K562 (cell line): Measurements from ENCODE around the gene CCDC183. TPM values are rescaled to one million over a fixed set of nuclear protein-coding genes. Genes with fewer than 3 reads are reported as not detected.

Source experiments
- ARID3B ChIP-seq: fragments of 250-450 bp; sonication (Bioruptor Pico); IDR thresholded peaks from 2 replicates; pipeline ENCODE4 v1.4.0; 2020; ENCODE audit warnings: borderline replicate concordance
- ELK3 ChIP-seq: fragments of 450-650 bp; formaldehyde crosslinking; IDR thresholded peaks from 2 replicates; pipeline ENCODE4 v1.4.0; 2020; ENCODE audit warnings: mild to moderate bottlenecking
- FOXM1 ChIP-seq, 2 experiments: fragments of 450-650 bp in 1 of 2; sonication (generic) in 1 of 2; formaldehyde crosslinking in 1 of 2; IDR thresholded peaks; 2 replicates each; pipeline versions ENCODE4 v1.6.1 to v1.9.0; 2017 to 2022; ENCODE audit warnings: low read depth in 2 of 2, mild to moderate bottlenecking in 2 of 2, missing genetic modification reagents in 1 of 2, moderate library complexity in 1 of 2
- HDAC8 ChIP-seq: fragments of 450-650 bp; IDR thresholded peaks from 2 replicates; pipeline ENCODE4 v1.6.1; 2016; ENCODE audit warnings: mild to moderate bottlenecking, missing genetic modification characterization, moderate library complexity, missing compliant biosample characterization
- ZC3H11A ChIP-seq: IDR thresholded peaks from 2 replicates; pipeline ENCODE4 v1.6.1; 2012; ENCODE audit warnings: low read depth, low read length, improper control_type of control experiment
- ZNF274 ChIP-seq: IDR thresholded peaks from 2 replicates; pipeline ENCODE4 v1.6.1; 2011; ENCODE audit warnings: low read depth, mild to moderate bottlenecking, low read length, moderate library complexity, borderline replicate concordance
- ZNF778 ChIP-seq: fragments of 450-650 bp; formaldehyde crosslinking; IDR thresholded peaks from 2 replicates; pipeline ENCODE4 v1.4.0; 2020; ENCODE audit warnings: mild to moderate bottlenecking, moderate library complexity
- polyA plus RNA-seq, 8 experiments: library from polyadenylated mRNA; depleted of rRNA in 4 of 8; stranded (reverse) in 5 of 8; unstranded in 3 of 8; fragments of >200 nt; fragmentation: Nextera tagmentation in 2 of 8; fragmentation: Illumina TruSeq in 1 of 8; extraction: Ambion mirVana in 2 of 8; extraction: Trizol in 1 of 8; gene quantifications; 2 replicates each; pipeline versions ENCODE4 v1.2.1 to v1.2.3, GENCODE V29; 2011 to 2014; ENCODE audit warnings: inconsistent platforms in 1 of 8, missing spikeins in 1 of 8
- total RNA-seq, 7 experiments: library from RNA; depleted of rRNA in 6 of 7; stranded (reverse); fragments of >200 nt in 6 of 7; fragmentation: Illumina TruSeq in 2 of 7; extraction: Trizol in 2 of 7; gene quantifications; 2 replicates each; pipeline versions ENCODE4 v1.2.1 to v1.2.3, GENCODE V29; 2011 to 2021; ENCODE audit warnings: low replicate concordance in 1 of 7
- TF ChIP-seq, protein P1 (sequence below): fragments of 200-600 bp; sonication (generic); IDR thresholded peaks from one replicate; pipeline ENCODE4 v1.6.1; 2012; ENCODE audit warnings: mild to moderate bottlenecking, low read depth, low read length, inconsistent platforms
- TF ChIP-seq, protein P2 (sequence below): sonication (generic); formaldehyde crosslinking; IDR thresholded peaks from 2 replicates; pipeline ENCODE4 v1.9.0; 2022; ENCODE audit warnings: mild to moderate bottlenecking, missing genetic modification reagents

CCDC183 gene
- total and polyA plus RNA-seq, 9 of the 15 experiments (the other 6 are each of a cell fraction or from before 2014, with no cell fraction given) = 0.21 to 0.60 (median 0.29) TPM; not detected in 4

DNA sequence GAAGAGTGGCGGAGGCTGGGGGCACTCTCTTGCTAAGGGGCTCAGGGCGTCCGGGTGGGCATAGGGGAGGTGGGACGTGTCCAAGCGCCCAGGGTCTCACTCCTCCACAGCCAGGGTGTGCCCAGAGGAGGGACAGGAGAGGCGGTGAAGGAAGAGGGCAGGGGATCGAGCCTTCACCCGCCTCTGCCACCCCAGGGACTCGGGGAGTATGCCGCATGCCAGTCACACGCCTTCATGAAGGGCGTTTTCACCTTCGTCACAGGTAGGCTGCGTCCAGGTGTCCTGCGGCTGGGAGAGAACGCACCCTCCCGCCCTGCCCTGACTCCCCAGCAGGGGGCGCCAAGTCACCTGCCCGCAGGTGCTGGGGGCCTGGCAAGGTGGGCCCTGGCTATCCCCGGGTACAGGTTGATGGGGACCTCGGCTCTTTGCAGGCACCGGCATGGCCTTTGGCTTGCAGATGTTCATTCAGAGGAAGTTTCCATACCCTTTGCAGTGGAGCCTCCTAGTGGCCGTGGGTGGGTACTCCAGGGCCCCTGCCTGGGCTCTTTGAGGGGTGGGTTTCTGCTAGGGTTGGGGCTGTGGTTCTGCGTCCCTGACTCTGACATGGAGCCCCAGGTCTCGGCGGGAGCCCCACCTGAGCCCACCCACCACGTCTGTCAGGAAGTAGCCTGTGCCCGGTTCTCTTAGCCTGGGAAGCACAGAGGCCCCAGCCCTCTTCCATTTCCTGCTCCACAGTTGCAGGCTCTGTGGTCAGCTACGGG, 4.4 kb upstream of the CCDC183 start (continued):
- TF ChIP-seq, protein P1, sequence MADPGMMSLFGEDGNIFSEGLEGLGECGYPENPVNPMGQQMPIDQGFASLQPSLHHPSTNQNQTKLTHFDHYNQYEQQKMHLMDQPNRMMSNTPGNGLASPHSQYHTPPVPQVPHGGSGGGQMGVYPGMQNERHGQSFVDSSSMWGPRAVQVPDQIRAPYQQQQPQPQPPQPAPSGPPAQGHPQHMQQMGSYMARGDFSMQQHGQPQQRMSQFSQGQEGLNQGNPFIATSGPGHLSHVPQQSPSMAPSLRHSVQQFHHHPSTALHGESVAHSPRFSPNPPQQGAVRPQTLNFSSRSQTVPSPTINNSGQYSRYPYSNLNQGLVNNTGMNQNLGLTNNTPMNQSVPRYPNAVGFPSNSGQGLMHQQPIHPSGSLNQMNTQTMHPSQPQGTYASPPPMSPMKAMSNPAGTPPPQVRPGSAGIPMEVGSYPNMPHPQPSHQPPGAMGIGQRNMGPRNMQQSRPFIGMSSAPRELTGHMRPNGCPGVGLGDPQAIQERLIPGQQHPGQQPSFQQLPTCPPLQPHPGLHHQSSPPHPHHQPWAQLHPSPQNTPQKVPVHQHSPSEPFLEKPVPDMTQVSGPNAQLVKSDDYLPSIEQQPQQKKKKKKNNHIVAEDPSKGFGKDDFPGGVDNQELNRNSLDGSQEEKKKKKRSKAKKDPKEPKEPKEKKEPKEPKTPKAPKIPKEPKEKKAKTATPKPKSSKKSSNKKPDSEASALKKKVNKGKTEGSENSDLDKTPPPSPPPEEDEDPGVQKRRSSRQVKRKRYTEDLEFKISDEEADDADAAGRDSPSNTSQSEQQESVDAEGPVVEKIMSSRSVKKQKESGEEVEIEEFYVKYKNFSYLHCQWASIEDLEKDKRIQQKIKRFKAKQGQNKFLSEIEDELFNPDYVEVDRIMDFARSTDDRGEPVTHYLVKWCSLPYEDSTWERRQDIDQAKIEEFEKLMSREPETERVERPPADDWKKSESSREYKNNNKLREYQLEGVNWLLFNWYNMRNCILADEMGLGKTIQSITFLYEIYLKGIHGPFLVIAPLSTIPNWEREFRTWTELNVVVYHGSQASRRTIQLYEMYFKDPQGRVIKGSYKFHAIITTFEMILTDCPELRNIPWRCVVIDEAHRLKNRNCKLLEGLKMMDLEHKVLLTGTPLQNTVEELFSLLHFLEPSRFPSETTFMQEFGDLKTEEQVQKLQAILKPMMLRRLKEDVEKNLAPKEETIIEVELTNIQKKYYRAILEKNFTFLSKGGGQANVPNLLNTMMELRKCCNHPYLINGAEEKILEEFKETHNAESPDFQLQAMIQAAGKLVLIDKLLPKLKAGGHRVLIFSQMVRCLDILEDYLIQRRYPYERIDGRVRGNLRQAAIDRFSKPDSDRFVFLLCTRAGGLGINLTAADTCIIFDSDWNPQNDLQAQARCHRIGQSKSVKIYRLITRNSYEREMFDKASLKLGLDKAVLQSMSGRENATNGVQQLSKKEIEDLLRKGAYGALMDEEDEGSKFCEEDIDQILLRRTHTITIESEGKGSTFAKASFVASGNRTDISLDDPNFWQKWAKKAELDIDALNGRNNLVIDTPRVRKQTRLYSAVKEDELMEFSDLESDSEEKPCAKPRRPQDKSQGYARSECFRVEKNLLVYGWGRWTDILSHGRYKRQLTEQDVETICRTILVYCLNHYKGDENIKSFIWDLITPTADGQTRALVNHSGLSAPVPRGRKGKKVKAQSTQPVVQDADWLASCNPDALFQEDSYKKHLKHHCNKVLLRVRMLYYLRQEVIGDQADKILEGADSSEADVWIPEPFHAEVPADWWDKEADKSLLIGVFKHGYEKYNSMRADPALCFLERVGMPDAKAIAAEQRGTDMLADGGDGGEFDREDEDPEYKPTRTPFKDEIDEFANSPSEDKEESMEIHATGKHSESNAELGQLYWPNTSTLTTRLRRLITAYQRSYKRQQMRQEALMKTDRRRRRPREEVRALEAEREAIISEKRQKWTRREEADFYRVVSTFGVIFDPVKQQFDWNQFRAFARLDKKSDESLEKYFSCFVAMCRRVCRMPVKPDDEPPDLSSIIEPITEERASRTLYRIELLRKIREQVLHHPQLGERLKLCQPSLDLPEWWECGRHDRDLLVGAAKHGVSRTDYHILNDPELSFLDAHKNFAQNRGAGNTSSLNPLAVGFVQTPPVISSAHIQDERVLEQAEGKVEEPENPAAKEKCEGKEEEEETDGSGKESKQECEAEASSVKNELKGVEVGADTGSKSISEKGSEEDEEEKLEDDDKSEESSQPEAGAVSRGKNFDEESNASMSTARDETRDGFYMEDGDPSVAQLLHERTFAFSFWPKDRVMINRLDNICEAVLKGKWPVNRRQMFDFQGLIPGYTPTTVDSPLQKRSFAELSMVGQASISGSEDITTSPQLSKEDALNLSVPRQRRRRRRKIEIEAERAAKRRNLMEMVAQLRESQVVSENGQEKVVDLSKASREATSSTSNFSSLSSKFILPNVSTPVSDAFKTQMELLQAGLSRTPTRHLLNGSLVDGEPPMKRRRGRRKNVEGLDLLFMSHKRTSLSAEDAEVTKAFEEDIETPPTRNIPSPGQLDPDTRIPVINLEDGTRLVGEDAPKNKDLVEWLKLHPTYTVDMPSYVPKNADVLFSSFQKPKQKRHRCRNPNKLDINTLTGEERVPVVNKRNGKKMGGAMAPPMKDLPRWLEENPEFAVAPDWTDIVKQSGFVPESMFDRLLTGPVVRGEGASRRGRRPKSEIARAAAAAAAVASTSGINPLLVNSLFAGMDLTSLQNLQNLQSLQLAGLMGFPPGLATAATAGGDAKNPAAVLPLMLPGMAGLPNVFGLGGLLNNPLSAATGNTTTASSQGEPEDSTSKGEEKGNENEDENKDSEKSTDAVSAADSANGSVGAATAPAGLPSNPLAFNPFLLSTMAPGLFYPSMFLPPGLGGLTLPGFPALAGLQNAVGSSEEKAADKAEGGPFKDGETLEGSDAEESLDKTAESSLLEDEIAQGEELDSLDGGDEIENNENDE = no peak
- TF ChIP-seq ZNF778 = no peak
- TF ChIP-seq ZNF274 = no peak
- TF ChIP-seq ARID3B = no peak
- TF ChIP-seq HDAC8 (tag) = no peak
- no peak for TF ChIP-seq ELK3 (CRISPR knock-in tag)
- no peak for TF ChIP-seq FOXM1 (IDR thresholded peaks at IDR 0.05; ENCODE audit: low read depth)
- TF ChIP-seq FOXM1 (CRISPR knock-in tag; IDR thresholded peaks at IDR 0.05; ENCODE audit: low read depth) = 0 out of 2 replicates have a peak, but pooled peaks have one; percentile 44
- TF ChIP-seq ZC3H11A = no peak
- TF ChIP-seq, protein P2, sequence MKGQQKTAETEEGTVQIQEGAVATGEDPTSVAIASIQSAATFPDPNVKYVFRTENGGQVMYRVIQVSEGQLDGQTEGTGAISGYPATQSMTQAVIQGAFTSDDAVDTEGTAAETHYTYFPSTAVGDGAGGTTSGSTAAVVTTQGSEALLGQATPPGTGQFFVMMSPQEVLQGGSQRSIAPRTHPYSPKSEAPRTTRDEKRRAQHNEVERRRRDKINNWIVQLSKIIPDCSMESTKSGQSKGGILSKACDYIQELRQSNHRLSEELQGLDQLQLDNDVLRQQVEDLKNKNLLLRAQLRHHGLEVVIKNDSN (CRISPR knock-in tag) = peak; percentile 40; the same call in 1 of the 2 replicates
